KOPT-K1 (cell line): ENCODE data around the gene ASB17.
"Not testable (repeated sequence)": the region's sequence is repeated elsewhere in the genome, so short reads cannot be mapped to it uniquely, and the experiment has no call there.

ENCODE experiments used
- H3K27ac ChIP-seq: fragments of 200-600 bp; sonication (generic); 2 replicates; pipeline ENCODE4 v1.5.1; 2016; ENCODE audit warnings: antibody characterized with exemption, mild to moderate bottlenecking, low read depth, low read length; ENCODE audit not compliant: poor library complexity, severe bottlenecking
- H3K36me3 ChIP-seq: fragments of 200-600 bp; sonication (generic); 2 replicates; pipeline ENCODE4 v1.5.1; 2017; ENCODE audit warnings: antibody characterized with exemption, mild to moderate bottlenecking, low read length, moderate library complexity; ENCODE audit not compliant: insufficient read depth
- H3K9me3 ChIP-seq: fragments of 200-600 bp; sonication (generic); 2 replicates; pipeline ENCODE4 v1.5.1; 2017; ENCODE audit warnings: antibody characterized with exemption, low read length, mild to moderate bottlenecking; ENCODE audit not compliant: insufficient read depth, poor library complexity, severe bottlenecking

The ASB17 gene, protein sequence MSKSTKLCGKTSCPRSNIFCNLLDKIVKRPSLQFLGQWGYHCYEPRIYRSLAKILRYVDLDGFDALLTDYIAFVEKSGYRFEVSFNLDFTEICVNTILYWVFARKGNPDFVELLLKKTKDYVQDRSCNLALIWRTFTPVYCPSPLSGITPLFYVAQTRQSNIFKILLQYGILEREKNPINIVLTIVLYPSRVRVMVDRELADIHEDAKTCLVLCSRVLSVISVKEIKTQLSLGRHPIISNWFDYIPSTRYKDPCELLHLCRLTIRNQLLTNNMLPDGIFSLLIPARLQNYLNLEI

DNA sequence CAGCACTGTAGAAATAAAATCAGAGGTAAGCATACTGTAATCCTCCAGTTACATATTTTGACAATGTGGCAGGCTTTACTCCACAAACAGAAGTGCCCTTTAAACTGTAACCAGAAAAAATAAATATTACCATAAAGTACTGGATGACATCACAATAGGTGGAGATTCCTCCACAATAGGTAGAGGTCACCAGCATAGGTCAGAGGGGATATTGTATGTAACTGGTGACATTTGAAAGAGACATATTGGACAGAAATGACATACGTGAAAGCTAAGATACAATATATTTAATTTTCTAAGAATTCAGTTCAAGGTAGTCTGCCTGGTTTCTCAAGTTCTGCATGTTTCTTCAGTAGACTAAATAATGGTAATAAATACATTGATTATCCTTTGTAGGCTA is at the start of gene ASB17:
ASB17 (minus strand) TSS at position 101 of the 400 bp plus-strand sequence. CDS start 113 bp downstream, outside the sequence.
- no peak within 1 kb of the TSS for H3K27ac ChIP-seq
- no peaks in the 10 kb centered on the region for H3K9me3 ChIP-seq
- no peaks in the 10 kb centered on the region for H3K36me3 ChIP-seq

DNA sequence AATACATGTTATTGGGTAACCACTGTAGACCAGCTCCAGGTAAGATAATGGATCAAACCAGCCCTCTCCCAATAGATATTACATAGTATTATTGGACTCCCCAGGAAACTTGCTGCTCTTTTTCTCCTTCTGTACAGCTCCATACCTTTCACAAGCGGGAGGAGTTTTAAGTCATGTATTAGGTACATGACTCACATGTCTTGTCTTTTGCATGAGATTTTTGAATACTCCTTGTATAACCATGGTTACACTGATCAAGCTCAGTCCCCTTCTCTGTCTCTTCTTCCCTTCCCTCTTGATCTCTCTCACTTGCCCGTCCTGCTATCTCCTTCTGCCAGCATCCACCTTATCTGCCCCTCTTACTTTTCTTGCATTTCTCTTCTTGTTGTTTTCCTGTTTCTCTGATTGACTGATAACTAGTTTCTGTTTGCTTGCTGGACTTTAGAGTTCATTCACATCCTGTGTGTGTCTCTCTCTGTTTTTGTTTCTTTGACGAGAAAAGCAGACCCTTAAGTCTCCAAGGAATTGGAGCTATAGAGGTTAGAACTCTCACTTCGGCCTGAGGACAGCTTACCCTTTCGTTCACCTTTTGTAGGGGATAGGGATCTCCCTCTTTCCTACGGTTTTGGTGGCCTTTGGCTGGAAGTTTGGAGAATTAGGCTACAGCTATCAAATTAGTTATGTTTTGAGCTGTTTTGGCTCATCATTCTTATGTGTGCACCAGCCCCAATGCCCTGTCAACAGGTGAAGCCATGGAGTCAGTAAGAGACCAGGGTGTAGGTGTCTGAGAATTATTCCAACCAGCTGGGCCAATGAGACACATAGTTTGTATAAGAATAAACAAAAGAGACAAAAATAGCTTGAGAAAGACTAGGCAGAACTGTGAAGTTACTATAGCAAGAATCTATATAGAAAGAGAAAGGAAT is 49.0 kb upstream of the ASB17 start:
- no peak overlapping the region for H3K27ac ChIP-seq
- no peaks in the 10 kb centered on the region for H3K9me3 ChIP-seq
- H3K36me3 ChIP-seq, result no peaks in the 10 kb centered on the region

DNA sequence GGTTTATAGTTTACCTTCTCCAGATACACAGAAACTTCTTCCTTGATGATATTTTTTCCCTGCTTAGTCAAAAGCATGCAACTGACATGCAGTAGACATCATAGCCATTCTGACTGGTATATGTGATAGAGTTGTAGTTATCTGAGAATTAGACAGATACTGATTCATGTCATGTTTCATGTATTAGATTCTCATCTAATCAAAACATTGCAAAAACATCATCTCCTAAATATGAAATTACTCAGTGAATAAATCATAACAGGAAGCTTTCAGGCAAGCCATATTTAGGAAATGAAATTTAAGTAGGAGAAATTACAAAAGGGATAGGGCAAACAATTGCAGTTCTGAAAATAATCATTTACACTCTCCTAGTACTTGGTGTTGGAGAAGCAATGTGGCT is 38.4 kb upstream of the ASB17 start:
- H3K36me3 ChIP-seq, result no peaks in the 10 kb centered on the region
- no peaks in the 10 kb centered on the region for H3K9me3 ChIP-seq

DNA sequence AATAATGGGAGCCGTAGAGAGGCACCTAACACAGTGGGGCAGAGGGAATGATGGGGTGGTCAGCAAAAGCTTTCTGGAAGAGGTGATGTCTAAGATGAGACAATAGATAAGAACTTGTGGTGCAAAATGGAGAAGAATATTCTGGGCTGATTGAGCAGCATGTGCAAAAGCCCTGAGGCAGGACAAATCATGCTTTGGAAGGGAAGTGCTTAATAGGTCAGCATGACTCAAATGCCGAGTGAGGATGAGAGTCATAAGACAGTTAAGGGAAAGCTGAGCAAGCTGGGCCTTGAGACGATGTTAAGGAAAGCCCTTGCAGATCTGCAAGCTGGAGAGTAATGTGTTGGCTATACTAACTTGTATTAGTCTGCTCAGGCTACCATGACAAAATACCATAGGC is 37.3 kb upstream of the ASB17 start:
- H3K36me3 ChIP-seq, result no peaks in the 10 kb centered on the region

More for the DNA sequence above, 38.4 kb upstream of the ASB17 start:
- no peak overlapping the region for H3K27ac ChIP-seq

DNA sequence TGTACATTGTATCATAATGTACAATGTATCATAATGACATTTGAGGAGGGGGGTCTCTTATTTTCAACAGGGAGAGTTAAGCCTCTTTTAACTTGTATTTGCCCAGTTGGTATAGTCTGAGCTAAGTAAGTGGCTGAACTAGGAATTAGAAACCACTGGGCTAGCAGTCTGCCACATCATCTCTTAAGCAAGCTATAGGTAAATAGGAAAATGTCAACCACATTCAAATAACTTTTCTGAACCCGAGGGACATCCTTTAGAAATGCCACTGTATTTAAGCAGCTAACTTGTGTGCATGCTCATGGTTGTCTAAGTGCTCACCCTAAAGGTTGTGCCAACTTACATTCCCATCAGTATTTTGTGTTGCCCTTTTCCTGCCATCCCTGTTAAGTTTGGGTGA is 35.5 kb upstream of the ASB17 start:
- Histone ChIP-seq H3K36me3 (no peaks in the 10 kb centered on the region), H3K9me3 (no peaks in the 10 kb centered on the region), H3K27ac (no peak overlapping the region)

More for the DNA sequence above, 37.3 kb upstream of the ASB17 start:
- Histone ChIP-seq H3K9me3 (no peaks in the 10 kb centered on the region), H3K27ac (no peak overlapping the region)

DNA sequence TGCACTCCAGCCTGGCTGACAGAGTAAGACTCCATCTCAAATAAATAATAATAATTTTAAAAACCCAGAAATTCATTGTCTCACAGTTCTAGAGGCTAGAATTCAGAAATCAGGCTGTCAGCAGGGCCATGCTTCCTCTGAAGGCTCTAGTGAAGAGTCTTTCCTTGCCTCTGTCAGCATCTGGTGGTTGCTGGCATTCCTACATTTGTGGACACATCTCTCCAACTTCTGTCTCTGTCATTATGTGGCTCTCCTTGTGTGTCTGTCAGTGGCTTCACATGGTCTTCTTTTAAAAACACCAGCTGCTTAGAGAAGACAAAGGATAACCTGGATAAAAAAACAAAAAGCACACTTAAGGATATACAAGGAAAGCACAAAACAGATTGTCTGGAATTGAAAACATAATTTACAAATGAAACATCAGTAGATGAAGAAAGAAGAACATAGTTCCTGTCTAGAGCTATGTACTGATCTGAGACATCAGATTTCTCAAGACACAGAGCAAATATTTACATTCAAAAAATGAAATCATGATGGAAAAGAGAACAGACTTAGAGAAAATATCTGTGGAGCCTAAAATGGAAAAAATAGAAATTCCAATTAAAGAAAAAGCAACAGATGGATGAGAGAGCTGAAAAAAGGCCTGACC is 32.7 kb upstream of the ASB17 start:
- Histone ChIP-seq H3K9me3 (no peaks in the 10 kb centered on the region), H3K27ac (no peak overlapping the region), H3K36me3 (no peaks in the 10 kb centered on the region)

DNA sequence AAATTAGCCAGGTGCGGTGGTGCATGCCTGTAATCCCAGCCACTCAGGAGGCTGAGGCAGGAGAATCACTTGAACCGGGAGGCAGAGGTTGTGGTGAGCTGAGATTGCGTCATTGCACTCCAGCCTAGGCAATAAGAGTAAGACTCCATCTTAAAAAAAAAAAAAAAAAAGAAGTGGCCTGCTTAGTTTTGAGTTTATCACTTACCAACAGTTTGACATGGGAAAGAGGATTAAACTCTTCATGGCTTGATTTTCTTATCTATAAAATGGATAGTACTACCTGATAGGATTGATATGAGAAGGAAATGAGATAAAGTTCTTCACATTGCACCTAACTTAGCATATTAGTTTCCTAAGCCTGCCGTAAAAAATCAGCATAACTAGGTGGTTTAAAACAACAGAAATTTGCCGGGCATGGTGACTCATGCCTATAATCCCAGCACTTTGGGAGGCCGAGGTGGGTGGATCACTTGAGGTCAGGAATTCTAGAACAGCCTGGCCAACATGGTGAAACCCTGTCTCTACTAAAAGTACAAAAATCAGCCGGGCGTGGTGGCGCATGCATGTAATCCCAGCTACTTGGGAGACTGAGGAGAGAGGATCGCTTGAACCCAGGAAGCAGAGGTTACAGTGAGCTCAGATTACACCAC is 32.0 kb upstream of the ASB17 start:
- not testable (repeated sequence) for H3K36me3 ChIP-seq, H3K27ac ChIP-seq, H3K9me3 ChIP-seq

DNA sequence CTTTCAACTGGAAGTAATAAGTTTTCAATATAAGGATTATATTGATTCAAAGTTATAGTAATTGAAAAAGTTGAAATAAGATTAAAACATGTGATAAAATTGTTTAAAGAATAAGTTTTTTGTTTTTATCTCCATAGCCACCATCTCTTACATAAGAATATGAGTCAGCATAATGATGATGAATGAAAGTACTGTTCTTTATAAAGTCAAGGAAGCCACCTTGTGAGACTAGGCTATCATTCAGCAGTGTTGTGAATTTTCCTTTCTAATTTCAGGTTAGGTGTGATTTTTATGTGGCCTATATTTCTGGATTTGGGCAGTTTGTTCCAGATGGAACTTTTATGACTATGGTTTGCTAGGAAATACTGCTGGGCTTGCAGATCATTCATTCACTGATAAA is 22.4 kb upstream of the ASB17 start:
- no peaks in the 10 kb centered on the region for H3K36me3 ChIP-seq
- H3K9me3 ChIP-seq, result no peaks in the 10 kb centered on the region
- H3K27ac ChIP-seq, result no peak overlapping the region

DNA sequence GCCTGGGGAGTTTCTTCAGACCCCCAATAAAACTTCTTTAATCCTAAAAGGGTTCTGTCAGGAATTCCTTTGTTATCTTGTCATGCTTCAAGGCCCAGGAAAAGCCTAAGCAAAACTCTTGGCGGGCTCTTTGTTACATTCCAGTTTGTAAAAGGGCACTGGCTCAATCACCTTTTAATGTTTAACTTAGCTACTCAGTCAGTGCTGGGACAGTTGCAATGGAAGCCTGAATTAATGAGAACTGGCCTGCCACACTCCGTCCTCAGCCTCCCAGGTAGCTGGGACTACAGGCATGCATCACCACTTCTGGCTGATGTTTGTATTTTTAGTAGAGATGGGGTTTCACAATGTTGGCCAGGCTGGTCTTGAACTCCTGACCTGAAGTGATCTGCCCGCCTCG is 21.3 kb upstream of the ASB17 start:
- H3K9me3 ChIP-seq, result no peaks in the 10 kb centered on the region
- no peak overlapping the region for H3K27ac ChIP-seq
- H3K36me3 ChIP-seq, result no peaks in the 10 kb centered on the region

DNA sequence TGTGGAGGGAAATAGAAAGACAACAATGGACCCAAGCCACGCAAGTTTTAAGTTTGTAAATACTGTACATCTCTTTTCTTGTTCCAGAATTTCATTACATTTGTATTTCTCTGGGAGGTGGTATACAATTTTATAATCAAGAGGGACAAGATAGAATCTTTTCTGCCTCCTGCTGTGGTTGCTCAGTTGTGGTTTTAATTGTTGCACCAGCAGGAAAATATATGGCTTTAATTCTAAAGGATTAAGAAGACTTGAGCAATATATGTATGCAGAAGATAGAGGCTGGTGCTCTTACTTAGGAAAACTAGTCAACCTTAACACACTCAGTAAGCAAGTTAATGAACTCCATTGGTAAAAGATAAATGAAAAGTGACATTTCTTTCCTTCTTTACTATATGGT is 19.8 kb upstream of the ASB17 start:
- H3K36me3 ChIP-seq, result no peaks in the 10 kb centered on the region
- no peak overlapping the region for H3K27ac ChIP-seq
- H3K9me3 ChIP-seq, result no peaks in the 10 kb centered on the region

DNA sequence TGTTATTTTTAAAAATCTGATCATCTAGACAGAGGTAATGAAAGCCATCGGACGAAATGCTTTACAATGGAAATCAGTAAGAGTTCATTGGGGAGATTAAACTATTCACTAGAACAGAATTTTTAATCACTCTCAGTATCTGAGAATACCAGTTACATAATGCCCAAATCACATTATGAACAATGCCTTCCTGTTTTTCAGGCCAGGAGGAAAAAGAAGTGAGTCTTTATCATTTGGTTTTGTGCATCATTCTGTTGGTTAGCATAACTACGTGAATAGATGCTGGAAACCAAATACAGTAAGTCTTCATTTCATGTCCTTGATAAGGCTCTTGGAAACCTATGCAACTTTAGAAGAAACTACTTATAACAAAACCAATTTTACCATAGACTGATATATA is 18.0 kb upstream of the ASB17 start:
- H3K27ac ChIP-seq, result no peak overlapping the region
- H3K9me3 ChIP-seq, result no peaks in the 10 kb centered on the region
- H3K36me3 ChIP-seq, result no peaks in the 10 kb centered on the region

DNA sequence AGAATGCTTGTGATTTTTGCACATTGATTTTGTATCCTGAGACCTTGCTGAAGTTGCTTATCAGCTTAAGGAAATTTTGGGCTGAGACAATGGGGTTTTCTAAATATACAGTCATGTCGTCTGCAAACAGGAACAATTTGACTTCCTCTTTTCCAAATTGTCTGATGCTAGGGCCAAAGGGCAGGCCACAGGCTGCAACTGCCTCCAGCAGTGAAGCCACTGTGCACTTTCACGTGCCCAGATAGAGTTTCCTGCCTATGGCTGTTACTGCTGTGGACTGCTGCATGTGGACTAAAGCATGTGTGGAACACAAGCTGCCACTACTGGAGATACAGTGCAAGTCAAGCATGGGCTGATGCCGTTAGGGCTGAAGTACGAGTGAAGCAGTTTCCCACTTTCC is 10.8 kb upstream of the ASB17 start:
- not testable (repeated sequence) for H3K27ac ChIP-seq, H3K36me3 ChIP-seq, H3K9me3 ChIP-seq

DNA sequence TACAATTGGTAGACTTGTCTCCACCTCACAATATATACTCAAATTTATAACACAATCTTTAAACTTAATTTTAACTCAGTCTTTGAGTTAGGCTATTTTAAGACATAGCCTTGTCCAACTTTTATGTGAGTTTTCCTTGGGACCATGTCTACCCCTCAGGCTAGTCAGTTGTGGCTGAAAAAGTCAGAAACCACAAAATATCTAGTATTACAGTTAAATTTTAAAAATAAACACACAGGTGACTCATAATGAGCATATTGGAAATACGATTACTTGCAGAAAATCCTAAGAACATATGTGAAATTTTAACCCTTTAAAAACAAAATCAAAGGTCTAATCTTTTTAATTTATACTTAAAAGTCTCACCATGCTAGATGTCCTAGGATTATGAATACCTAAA is 4.8 kb upstream of the ASB17 start:
- no peak overlapping the region for H3K27ac ChIP-seq
- no peaks in the 10 kb centered on the region for H3K36me3 ChIP-seq
- H3K9me3 ChIP-seq, result no peaks in the 10 kb centered on the region

DNA sequence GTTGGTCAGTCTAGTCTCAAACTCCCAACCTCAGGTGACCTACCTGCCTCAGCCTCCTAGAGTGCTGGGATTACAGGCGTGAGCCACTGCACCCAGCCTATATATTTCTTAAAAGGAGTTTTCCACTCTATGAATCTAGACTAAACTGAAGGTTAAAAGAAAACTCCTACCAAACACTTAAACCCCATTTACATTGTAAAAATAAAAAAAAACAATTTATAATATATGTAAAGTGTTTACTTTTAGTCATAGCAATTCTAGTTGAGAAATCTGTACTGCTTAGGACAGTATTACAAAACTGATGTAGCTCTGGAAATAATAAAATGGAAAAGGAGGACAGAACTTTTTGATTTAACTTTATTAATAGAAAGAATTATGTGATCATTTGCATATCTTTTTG is 9.5 kb downstream of the ASB17 start:
- Histone ChIP-seq H3K9me3 (no peaks in the 10 kb centered on the region), H3K27ac (no peak overlapping the region), H3K36me3 (no peaks in the 10 kb centered on the region)

DNA sequence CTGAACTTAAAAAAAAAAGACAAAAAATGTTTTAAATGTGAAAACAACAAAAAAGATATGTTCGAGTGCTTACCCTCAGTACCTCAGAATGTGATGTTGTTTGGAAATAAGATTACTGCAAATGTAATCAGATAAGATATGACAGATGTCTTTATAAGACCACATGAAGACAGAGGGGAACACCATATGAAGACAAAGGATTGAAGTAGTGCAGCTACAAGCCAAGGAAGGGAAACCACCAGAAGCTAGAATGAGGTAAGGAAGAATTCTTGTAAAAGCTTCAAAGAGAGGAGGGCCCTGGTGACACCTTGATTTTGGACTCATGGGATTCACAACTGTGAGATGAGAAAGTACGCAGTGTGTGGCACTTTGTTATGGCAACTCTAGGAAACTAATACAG is 15.4 kb downstream of the ASB17 start:
- Histone ChIP-seq H3K9me3 (no peaks in the 10 kb centered on the region), H3K27ac (no peak overlapping the region), H3K36me3 (no peaks in the 10 kb centered on the region)
